Upper lobe of left lung (tissue), 6 donors: ENCODE results near the gene PDE4B. TPM values are rescaled to one million over a fixed set of nuclear protein-coding genes. Genes with fewer than 3 reads are reported as not detected.

Source experiments
- ATAC-seq, 2 donors: fragments of 200-7000 bp; cut with Tn5 transposase; one replicate each; pipeline ENCODE4 v1.9.1; 2022; ENCODE audit warnings: mild to moderate bottlenecking in 2 of 2, moderate library complexity in 2 of 2; ENCODE audit not compliant: low FRiP score in 2 of 2
- DNase-seq, 2 donors: peaks; one replicate each; pipeline ENCODE4 v3.0.0-alpha.2; 2019 to 2020
- H3K27ac ChIP-seq, 4 donors: fragments of 200-600 bp; sonication (generic); one replicate each; pipeline ENCODE4 v1.5.1; 2016 to 2019
- H3K27me3 ChIP-seq, 4 donors: fragments of 200-600 bp; sonication (generic); one replicate each; pipeline ENCODE4 v1.5.1; 2017 to 2019
- H3K36me3 ChIP-seq, 4 donors: fragments of 200-600 bp; sonication (generic); one replicate each; pipeline ENCODE4 v1.5.1; 2016 to 2019
- H3K4me1 ChIP-seq, 4 donors: fragments of 200-600 bp; sonication (generic); one replicate each; pipeline ENCODE4 v1.5.1; 2018 to 2019
- H3K4me3 ChIP-seq, 4 donors: fragments of 200-600 bp; sonication (generic); one replicate each; pipeline ENCODE4 v1.5.1; 2017 to 2019; ENCODE audit warnings: mild to moderate bottlenecking in 2 of 4, moderate library complexity in 1 of 4
- H3K9me3 ChIP-seq, 4 donors: fragments of 200-600 bp; sonication (generic); one replicate each; pipeline ENCODE4 v1.5.1; 2018 to 2019
- CTCF ChIP-seq, 6 experiments: fragments of 450-650 bp in 4 of 6; fragments of 200-600 bp in 2 of 6; sonication (generic) in 2 of 6; IDR thresholded peaks; one replicate each; pipeline ENCODE4 v1.5.1; 2016 to 2019; ENCODE audit warnings: antibody characterized with exemption in 6 of 6
- EP300 ChIP-seq, 4 donors: sonication (generic); formaldehyde crosslinking; IDR thresholded peaks; one replicate each; pipeline ENCODE4 v1.5.1; 2017; ENCODE audit warnings: antibody characterized with exemption in 4 of 4, control low read depth in 2 of 4
- POLR2A ChIP-seq, 4 donors: fragments of 450-650 bp; IDR thresholded peaks; one replicate each; pipeline ENCODE4 v1.5.1; 2016 to 2017; ENCODE audit warnings: antibody characterized with exemption in 4 of 4, mild to moderate bottlenecking in 2 of 4
- POLR2AphosphoS5 ChIP-seq, 2 donors: sonication (generic); formaldehyde crosslinking; IDR thresholded peaks; one replicate each; pipeline ENCODE4 v1.5.1; 2017; ENCODE audit warnings: antibody characterized with exemption in 2 of 2
- WGBS, 2 donors: methylation state at CpG; one replicate each; pipeline ENCODE4 v1.1.5; 2017 to 2018; 5-methylcytosine and 5-hydroxymethylcytosine counted together
- total RNA-seq, 6 donors: library from RNA; depleted of rRNA in 4 of 6; stranded (reverse); fragments of >200 nt in 4 of 6; gene quantifications; one replicate each; pipeline versions ENCODE4 v1.1.0 to v1.2.1, GENCODE V29; 2016 to 2021
- donor health status: DM: no; HTN: no; CAD: no; lungs with moderate emphysema.
- donor health status: DM: no; HTN: yes; CAD: no; lungs with severe emphysema.

The PDE4B gene
- total RNA-seq, 6 donors from 2014 or later = 8.1 to 61.6 (median 15.9) TPM

GRCh38 chr1:66360285-66360724 is 567.6 kb downstream of the PDE4B start:
- 58 to 63% methylated on average over 3 of the region's 3 CpGs for WGBS, 2 donors
- H3K9me3 ChIP-seq = no peaks in the 10 kb centered on the region
- ATAC-seq (no peak), DNase-seq (no peak)
- no peak overlapping the region for H3K27ac ChIP-seq
- no peaks in the 10 kb centered on the region for H3K27me3 ChIP-seq
- TF ChIP-seq EP300 (IDR thresholded peaks at IDR 0.05) (no peak), POLR2A (IDR thresholded peaks at IDR 0.05) (no peak), POLR2AphosphoS5 (IDR thresholded peaks at IDR 0.05) (no peak), CTCF (IDR thresholded peaks at IDR 0.05) (no peak)
- peaks cover 6 to 45% (median 19%) of the 10 kb centered on the region in 4 donors for H3K36me3 ChIP-seq
- peaks cover 3 to 21% (median 8%) of the 10 kb centered on the region in 4 donors for H3K4me1 ChIP-seq
- no peak overlapping the region for H3K4me3 ChIP-seq

DNA sequence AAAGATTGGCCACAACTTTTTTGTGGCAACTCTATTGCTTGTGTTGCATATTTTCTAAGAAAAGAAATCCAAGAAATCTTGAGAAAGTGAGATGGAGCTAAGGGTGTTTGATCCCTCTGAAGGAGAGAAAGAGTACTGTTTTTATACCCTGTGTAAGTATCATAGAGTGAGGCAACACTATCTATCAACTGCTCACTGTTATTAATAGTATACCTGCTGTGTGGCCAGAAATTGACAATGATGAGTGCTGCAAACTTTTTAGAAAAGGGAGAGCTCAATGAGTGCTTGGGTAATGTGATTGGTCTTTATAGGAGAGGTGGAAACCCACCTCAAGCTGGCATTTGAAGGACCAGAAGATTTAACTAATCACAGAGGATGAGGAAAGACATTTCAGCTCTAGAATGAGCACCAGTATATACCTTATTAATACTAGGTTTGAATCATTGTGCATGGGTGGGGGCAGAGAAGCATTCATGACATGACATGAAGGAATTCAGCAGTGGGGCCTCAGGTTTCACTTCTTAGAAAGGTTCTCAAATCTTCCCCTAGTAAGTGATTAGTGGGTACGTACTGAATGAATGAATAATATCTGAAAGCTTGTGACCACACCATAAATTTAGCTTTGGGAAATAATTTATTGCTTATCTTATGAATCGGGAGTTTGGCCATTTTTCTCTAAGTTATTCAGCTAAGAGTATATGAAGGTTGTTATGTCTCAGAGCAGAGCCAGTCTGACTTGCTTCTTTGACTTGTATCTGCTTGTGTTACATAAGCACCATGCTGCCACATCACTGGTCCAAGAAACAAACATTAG is 572.1 kb downstream of the PDE4B start:
- Histone ChIP-seq H3K9me3 (no peaks in the 10 kb centered on the region), H3K27me3 (no peaks in the 10 kb centered on the region), H3K4me1 (peaks cover 0 to 8% (median 4%) of the 10 kb centered on the region in 4 donors), H3K27ac (no peak overlapping the region), H3K4me3 (no peak overlapping the region), H3K36me3 (peaks cover 28 to 79% (median 32%) of the 10 kb centered on the region in 4 donors)
- ATAC-seq = no peak
- DNase-seq = no peak
- TF ChIP-seq CTCF (IDR thresholded peaks at IDR 0.05) (no peak), POLR2AphosphoS5 (IDR thresholded peaks at IDR 0.05) (no peak), EP300 (IDR thresholded peaks at IDR 0.05) (no peak), POLR2A (IDR thresholded peaks at IDR 0.05) (no peak)
- 81 to 87% methylated on average over 2 of the region's 2 CpGs for WGBS, 2 donors

GRCh38 chr1:66365635-66366034 is 572.9 kb downstream of the PDE4B start:
- peaks cover 28 to 87% (median 32%) of the 10 kb centered on the region in 4 donors for H3K36me3 ChIP-seq

GRCh38 chr1:66366634-66367033 is 573.9 kb downstream of the PDE4B start:
- TF ChIP-seq CTCF (IDR thresholded peaks at IDR 0.05) (no peak), POLR2A (IDR thresholded peaks at IDR 0.05) (no peak), POLR2AphosphoS5 (IDR thresholded peaks at IDR 0.05) (no peak), EP300 (IDR thresholded peaks at IDR 0.05) (no peak)
- Histone ChIP-seq H3K27me3 (no peaks in the 10 kb centered on the region), H3K36me3 (peaks cover 28 to 85% (median 32%) of the 10 kb centered on the region in 4 donors), H3K4me3 (no peak overlapping the region), H3K27ac (no peak overlapping the region), H3K9me3 (no peaks in the 10 kb centered on the region), H3K4me1 (peaks cover 3 to 13% (median 9%) of the 10 kb centered on the region in 4 donors)
- ATAC-seq (no peak), DNase-seq (no peak)

More at GRCh38 chr1:66365635-66366034, 572.9 kb downstream of the PDE4B start:
- Histone ChIP-seq H3K27ac (no peak overlapping the region), H3K27me3 (no peaks in the 10 kb centered on the region), H3K4me3 (no peak overlapping the region), H3K4me1 (peaks cover 0 to 5% (median 2%) of the 10 kb centered on the region in 4 donors), H3K9me3 (no peaks in the 10 kb centered on the region)
- TF ChIP-seq EP300 (IDR thresholded peaks at IDR 0.05) = no peak
- TF ChIP-seq POLR2AphosphoS5 (IDR thresholded peaks at IDR 0.05) = no peak
- no peak for TF ChIP-seq POLR2A (IDR thresholded peaks at IDR 0.05)
- no peak for TF ChIP-seq CTCF (IDR thresholded peaks at IDR 0.05)
- 94 to 97% methylated on average over 3 of the region's 3 CpGs for WGBS, 2 donors
- peak in 1 of 2 donors; percentile 37 for ATAC-seq
- DNase-seq = no peak
